ENCODE data around the gene SPRING1. TPM values are rescaled to one million over a fixed set of nuclear protein-coding genes. Genes with fewer than 3 reads are reported as not detected.

SPRING1 gene
- total and polyA plus RNA-seq, 2 experiments from 2014 or later = 16.8 to 21.4 TPM

- H3K79me2 ChIP-seq (ENCODE audit: insufficient read depth) = no peaks in the 10 kb centered on the region
- no peak overlapping the region for H2AFZ ChIP-seq
- no peak overlapping the region for H3K4me3 ChIP-seq
- no peaks in the 10 kb centered on the region for H3K9me2 ChIP-seq (ENCODE audit: insufficient read depth)
- in situ Hi-C loops (cut with MboI) = no loop called here
- H3K9ac ChIP-seq = no peak overlapping the region
- no peaks in the 10 kb centered on the region for H3K9me3 ChIP-seq (ENCODE audit: low read depth)
- DNase-seq = no peak
- 41 to 61% methylated on average over 3 of the region's 3 CpGs for WGBS, 2 experiments (ENCODE audit: low coverage in 1 of 2, low lambda C conversion rate in 2 of 2, missing lambda C conversion rate in 2 of 2)
- TF ChIP-seq EZH2 (IDR thresholded peaks at IDR 0.05; ENCODE audit: insufficient read depth, poor library complexity, severe bottlenecking) (no peak), EZH2phosphoT487 (IDR thresholded peaks at IDR 0.05; ENCODE audit: insufficient read depth, low read depth) (no peak)
- no peaks in the 10 kb centered on the region for H4K20me1 ChIP-seq (ENCODE audit: insufficient read depth)
- H3K27me3 ChIP-seq (replicated peaks; ENCODE audit: insufficient read depth) = no peaks in the 10 kb centered on the region
- H3K36me3 ChIP-seq (ENCODE audit: low read depth) = no peaks in the 10 kb centered on the region
- no peak overlapping the region for H3K4me2 ChIP-seq (ENCODE audit: unreplicated experiment)
- no peak overlapping the region for H3K27ac ChIP-seq
- no peaks in the 10 kb centered on the region for H3F3A ChIP-seq (ENCODE audit: insufficient read depth)
- H3K4me1 ChIP-seq (ENCODE audit: insufficient read depth) = no peaks in the 10 kb centered on the region
Measured at GRCh38 chr12:116766746-116767145, 28.9 kb upstream of the SPRING1 start.

- no peak overlapping the region for H3K9ac ChIP-seq
- H3K36me3 ChIP-seq (ENCODE audit: low read depth) = no peaks in the 10 kb centered on the region
- TF ChIP-seq EZH2 (IDR thresholded peaks at IDR 0.05; ENCODE audit: insufficient read depth, poor library complexity, severe bottlenecking) = no peak
- TF ChIP-seq EZH2phosphoT487 (IDR thresholded peaks at IDR 0.05; ENCODE audit: insufficient read depth, low read depth) = no peak
- H3F3A ChIP-seq (ENCODE audit: insufficient read depth) = no peaks in the 10 kb centered on the region
- in situ Hi-C loops (cut with MboI) = no loop called here
- DNase-seq = no peak
- H3K27ac ChIP-seq = no peak overlapping the region
- no peak overlapping the region for H3K4me3 ChIP-seq
- 84 to 90% methylated on average over 3 of the region's 3 CpGs for WGBS, 2 experiments (ENCODE audit: low coverage in 1 of 2, low lambda C conversion rate in 2 of 2, missing lambda C conversion rate in 2 of 2)
- no peaks in the 10 kb centered on the region for H3K4me1 ChIP-seq (ENCODE audit: insufficient read depth)
- H3K79me2 ChIP-seq (ENCODE audit: insufficient read depth) = no peaks in the 10 kb centered on the region
- no peak overlapping the region for H3K4me2 ChIP-seq (ENCODE audit: unreplicated experiment)
- no peaks in the 10 kb centered on the region for H4K20me1 ChIP-seq (ENCODE audit: insufficient read depth)
- H3K9me2 ChIP-seq (ENCODE audit: insufficient read depth) = no peaks in the 10 kb centered on the region
- H3K9me3 ChIP-seq (ENCODE audit: low read depth) = no peaks in the 10 kb centered on the region
- no peaks in the 10 kb centered on the region for H3K27me3 ChIP-seq (replicated peaks; ENCODE audit: insufficient read depth)
- H2AFZ ChIP-seq = no peak overlapping the region
Measured at GRCh38 chr12:116766285-116766684, 28.4 kb upstream of the SPRING1 start.

GRCh38 chr12:116765271-116765670 lies 27.4 kb upstream of the SPRING1 start:
- no peaks in the 10 kb centered on the region for H3K36me3 ChIP-seq (ENCODE audit: low read depth)
- no peaks in the 10 kb centered on the region for H3F3A ChIP-seq (ENCODE audit: insufficient read depth)
- H2AFZ ChIP-seq = no peak overlapping the region
- TF ChIP-seq EZH2 (IDR thresholded peaks at IDR 0.05; ENCODE audit: insufficient read depth, poor library complexity, severe bottlenecking) = no peak
- TF ChIP-seq EZH2phosphoT487 (IDR thresholded peaks at IDR 0.05; ENCODE audit: insufficient read depth, low read depth) = no peak
- DNase-seq = no peak
- in situ Hi-C loops (cut with MboI) = no loop called here
- no peaks in the 10 kb centered on the region for H3K9me2 ChIP-seq (ENCODE audit: insufficient read depth)
- no peak overlapping the region for H3K9ac ChIP-seq
- H3K4me3 ChIP-seq = no peak overlapping the region
- 30% methylated on average over 5 of the region's 5 CpGs for WGBS, 2 experiments (ENCODE audit: low coverage in 1 of 2, low lambda C conversion rate in 2 of 2, missing lambda C conversion rate in 2 of 2)
- no peak overlapping the region for H3K27ac ChIP-seq
- no peaks in the 10 kb centered on the region for H3K79me2 ChIP-seq (ENCODE audit: insufficient read depth)
- H3K9me3 ChIP-seq (ENCODE audit: low read depth) = no peaks in the 10 kb centered on the region
- H4K20me1 ChIP-seq (ENCODE audit: insufficient read depth) = no peaks in the 10 kb centered on the region
- H3K27me3 ChIP-seq (replicated peaks; ENCODE audit: insufficient read depth) = no peaks in the 10 kb centered on the region
- no peaks in the 10 kb centered on the region for H3K4me1 ChIP-seq (ENCODE audit: insufficient read depth)
- H3K4me2 ChIP-seq (ENCODE audit: unreplicated experiment) = no peak overlapping the region

- Histone ChIP-seq H4K20me1 (ENCODE audit: insufficient read depth) (no peaks in the 10 kb centered on the region), H3K27ac (no peak overlapping the region), H3K4me1 (ENCODE audit: insufficient read depth) (no peaks in the 10 kb centered on the region), H3K9me3 (ENCODE audit: low read depth) (no peaks in the 10 kb centered on the region), H3F3A (ENCODE audit: insufficient read depth) (no peaks in the 10 kb centered on the region), H3K9me2 (ENCODE audit: insufficient read depth) (no peaks in the 10 kb centered on the region), H2AFZ (no peak overlapping the region), H3K27me3 (replicated peaks; ENCODE audit: insufficient read depth) (no peaks in the 10 kb centered on the region), H3K79me2 (ENCODE audit: insufficient read depth) (no peaks in the 10 kb centered on the region), H3K36me3 (ENCODE audit: low read depth) (no peaks in the 10 kb centered on the region), H3K4me3 (no peak overlapping the region), H3K9ac (no peak overlapping the region), H3K4me2 (ENCODE audit: unreplicated experiment) (no peak overlapping the region)
- in situ Hi-C loops (cut with MboI) = no loop called here
- 74 to 76% methylated on average over 4 of the region's 4 CpGs for WGBS, 2 experiments (ENCODE audit: low coverage in 1 of 2, low lambda C conversion rate in 2 of 2, missing lambda C conversion rate in 2 of 2)
- TF ChIP-seq EZH2phosphoT487 (IDR thresholded peaks at IDR 0.05; ENCODE audit: insufficient read depth, low read depth) = no peak
- no peak for TF ChIP-seq EZH2 (IDR thresholded peaks at IDR 0.05; ENCODE audit: insufficient read depth, poor library complexity, severe bottlenecking)
- DNase-seq = no peak
Measured at GRCh38 chr12:116761499-116761898, 23.6 kb upstream of the SPRING1 start.

- Histone ChIP-seq H3K4me1 (ENCODE audit: insufficient read depth) (no peaks in the 10 kb centered on the region), H3K9ac (no peak overlapping the region), H3K79me2 (ENCODE audit: insufficient read depth) (no peaks in the 10 kb centered on the region), H3K27ac (no peak overlapping the region), H3F3A (ENCODE audit: insufficient read depth) (no peaks in the 10 kb centered on the region), H3K4me3 (no peak overlapping the region), H4K20me1 (ENCODE audit: insufficient read depth) (no peaks in the 10 kb centered on the region), H3K4me2 (ENCODE audit: unreplicated experiment) (no peak overlapping the region), H3K36me3 (ENCODE audit: low read depth) (no peaks in the 10 kb centered on the region), H3K9me3 (ENCODE audit: low read depth) (no peaks in the 10 kb centered on the region), H3K27me3 (replicated peaks; ENCODE audit: insufficient read depth) (no peaks in the 10 kb centered on the region), H3K9me2 (ENCODE audit: insufficient read depth) (no peaks in the 10 kb centered on the region), H2AFZ (no peak overlapping the region)
- WGBS, 2 experiments (ENCODE audit: low coverage in 1 of 2, low lambda C conversion rate in 2 of 2, missing lambda C conversion rate in 2 of 2) = 77 to 78% methylated on average over 11 of the region's 11 CpGs
- TF ChIP-seq EZH2 (IDR thresholded peaks at IDR 0.05; ENCODE audit: insufficient read depth, poor library complexity, severe bottlenecking) = no peak
- TF ChIP-seq EZH2phosphoT487 (IDR thresholded peaks at IDR 0.05; ENCODE audit: insufficient read depth, low read depth) = no peak
- in situ Hi-C loops (cut with MboI) = no loop called here
- DNase-seq = no peak
Measured at GRCh38 chr12:116760622-116761020, 22.8 kb upstream of the SPRING1 start.

All from GM23248 (cell line).